ENCODE measurements around the gene TSEN54.

The TSEN54 gene

DNA sequence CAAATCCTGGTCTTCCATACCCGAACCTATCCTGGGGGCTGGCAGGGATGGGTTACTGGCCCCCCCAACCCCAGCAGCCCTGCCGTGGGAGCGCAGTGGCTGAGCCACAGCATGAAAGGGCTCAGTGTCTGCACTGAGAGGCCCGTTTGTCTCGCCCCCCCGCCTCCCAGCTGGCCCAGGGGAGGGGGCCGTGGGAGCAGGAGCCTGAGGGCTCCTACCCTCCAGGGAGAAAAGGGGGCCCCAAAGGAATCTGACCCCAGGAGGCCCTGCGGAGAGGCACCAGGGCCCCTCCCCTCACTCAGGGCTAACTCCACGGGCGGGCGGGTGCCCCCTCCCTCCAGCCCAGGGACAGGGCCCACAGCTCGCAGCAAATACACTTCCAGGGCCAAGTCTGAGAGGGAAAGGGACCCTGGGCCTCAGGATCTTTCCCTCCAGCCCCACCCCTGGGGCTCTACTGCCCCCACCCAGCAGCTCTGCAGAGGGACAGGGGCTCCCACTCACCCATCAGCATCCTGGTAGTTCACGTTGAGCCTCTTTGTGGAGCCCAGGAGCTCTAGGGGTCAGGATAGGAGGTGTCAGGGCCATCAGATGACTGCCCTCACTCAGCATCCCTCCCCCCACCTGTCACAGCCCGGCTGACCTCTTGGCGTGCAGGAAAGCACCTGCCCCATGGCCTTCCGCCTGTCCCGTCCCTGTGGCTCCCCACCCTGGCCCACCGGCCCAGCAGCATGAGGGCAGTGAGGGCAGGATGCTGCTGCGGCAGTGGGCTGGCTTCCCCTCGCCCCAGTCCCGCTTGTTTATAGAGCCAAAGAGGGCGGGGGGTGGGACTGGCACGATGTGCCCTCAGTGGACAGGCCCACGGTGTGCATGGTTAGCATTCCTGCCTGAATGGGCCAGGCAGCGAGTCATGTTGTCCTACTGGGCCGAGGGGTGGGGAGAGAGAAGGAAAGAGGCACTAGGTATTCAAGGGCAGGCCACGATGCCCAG is 8.3 kb upstream of the TSEN54 start:
- no peaks in the 10 kb centered on the region for H3K27me3 ChIP-seq (ENCODE audit: insufficient read depth, poor library complexity, severe bottlenecking)
- H3K27ac ChIP-seq (replicated peaks) = no peak overlapping the region
- H3K4me3 ChIP-seq (replicated peaks; ENCODE audit: insufficient read depth, low read length) = no peak overlapping the region
- no peak for TF ChIP-seq GABPA (IDR thresholded peaks at IDR 0.05; ENCODE audit: low read depth)
- TF ChIP-seq, protein P1, sequence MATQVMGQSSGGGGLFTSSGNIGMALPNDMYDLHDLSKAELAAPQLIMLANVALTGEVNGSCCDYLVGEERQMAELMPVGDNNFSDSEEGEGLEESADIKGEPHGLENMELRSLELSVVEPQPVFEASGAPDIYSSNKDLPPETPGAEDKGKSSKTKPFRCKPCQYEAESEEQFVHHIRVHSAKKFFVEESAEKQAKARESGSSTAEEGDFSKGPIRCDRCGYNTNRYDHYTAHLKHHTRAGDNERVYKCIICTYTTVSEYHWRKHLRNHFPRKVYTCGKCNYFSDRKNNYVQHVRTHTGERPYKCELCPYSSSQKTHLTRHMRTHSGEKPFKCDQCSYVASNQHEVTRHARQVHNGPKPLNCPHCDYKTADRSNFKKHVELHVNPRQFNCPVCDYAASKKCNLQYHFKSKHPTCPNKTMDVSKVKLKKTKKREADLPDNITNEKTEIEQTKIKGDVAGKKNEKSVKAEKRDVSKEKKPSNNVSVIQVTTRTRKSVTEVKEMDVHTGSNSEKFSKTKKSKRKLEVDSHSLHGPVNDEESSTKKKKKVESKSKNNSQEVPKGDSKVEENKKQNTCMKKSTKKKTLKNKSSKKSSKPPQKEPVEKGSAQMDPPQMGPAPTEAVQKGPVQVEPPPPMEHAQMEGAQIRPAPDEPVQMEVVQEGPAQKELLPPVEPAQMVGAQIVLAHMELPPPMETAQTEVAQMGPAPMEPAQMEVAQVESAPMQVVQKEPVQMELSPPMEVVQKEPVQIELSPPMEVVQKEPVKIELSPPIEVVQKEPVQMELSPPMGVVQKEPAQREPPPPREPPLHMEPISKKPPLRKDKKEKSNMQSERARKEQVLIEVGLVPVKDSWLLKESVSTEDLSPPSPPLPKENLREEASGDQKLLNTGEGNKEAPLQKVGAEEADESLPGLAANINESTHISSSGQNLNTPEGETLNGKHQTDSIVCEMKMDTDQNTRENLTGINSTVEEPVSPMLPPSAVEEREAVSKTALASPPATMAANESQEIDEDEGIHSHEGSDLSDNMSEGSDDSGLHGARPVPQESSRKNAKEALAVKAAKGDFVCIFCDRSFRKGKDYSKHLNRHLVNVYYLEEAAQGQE (IDR thresholded peaks at IDR 0.05; ENCODE audit: insufficient replicate concordance, low read depth) = no peak
- TF ChIP-seq SPI1 (IDR thresholded peaks at IDR 0.05; ENCODE audit: borderline replicate concordance, low read depth) = no peak
- TF ChIP-seq, protein P2, sequence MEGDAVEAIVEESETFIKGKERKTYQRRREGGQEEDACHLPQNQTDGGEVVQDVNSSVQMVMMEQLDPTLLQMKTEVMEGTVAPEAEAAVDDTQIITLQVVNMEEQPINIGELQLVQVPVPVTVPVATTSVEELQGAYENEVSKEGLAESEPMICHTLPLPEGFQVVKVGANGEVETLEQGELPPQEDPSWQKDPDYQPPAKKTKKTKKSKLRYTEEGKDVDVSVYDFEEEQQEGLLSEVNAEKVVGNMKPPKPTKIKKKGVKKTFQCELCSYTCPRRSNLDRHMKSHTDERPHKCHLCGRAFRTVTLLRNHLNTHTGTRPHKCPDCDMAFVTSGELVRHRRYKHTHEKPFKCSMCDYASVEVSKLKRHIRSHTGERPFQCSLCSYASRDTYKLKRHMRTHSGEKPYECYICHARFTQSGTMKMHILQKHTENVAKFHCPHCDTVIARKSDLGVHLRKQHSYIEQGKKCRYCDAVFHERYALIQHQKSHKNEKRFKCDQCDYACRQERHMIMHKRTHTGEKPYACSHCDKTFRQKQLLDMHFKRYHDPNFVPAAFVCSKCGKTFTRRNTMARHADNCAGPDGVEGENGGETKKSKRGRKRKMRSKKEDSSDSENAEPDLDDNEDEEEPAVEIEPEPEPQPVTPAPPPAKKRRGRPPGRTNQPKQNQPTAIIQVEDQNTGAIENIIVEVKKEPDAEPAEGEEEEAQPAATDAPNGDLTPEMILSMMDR (IDR thresholded peaks at IDR 0.05; ENCODE audit: insufficient read depth, low read length) = no peak
- TF ChIP-seq POLR2AphosphoS5 (IDR thresholded peaks at IDR 0.05; ENCODE audit: low read depth) = no peak
- no peak for DNase-seq (ENCODE audit: low read depth in 1 of 2, low spot score in 1 of 2)

DNA sequence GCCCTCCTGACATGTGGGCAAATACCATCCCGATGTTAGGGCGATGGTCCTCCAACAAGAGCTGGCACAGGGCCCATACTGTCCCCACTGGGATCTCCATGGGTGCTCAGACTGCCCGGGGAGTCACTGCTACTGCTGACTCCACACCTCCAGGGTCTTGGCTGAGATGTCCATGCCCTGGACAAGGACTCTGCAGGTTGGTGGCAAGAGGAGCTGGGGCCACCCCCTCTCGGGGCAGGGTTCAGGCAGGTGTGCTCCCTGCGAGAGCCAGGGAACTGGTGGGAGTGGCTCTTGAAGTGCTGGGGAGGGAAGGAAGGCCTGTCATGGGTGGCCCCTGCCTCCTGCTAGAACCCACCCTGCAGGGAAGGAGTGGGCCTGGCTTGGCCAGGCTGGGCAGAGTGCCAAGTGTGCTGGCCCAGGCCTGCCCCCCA is 7.4 kb upstream of the TSEN54 start:
- Histone ChIP-seq H3K4me3 (replicated peaks; ENCODE audit: insufficient read depth, low read length) (no peak overlapping the region), H3K27ac (replicated peaks) (no peak overlapping the region), H3K27me3 (ENCODE audit: insufficient read depth, poor library complexity, severe bottlenecking) (no peaks in the 10 kb centered on the region)
- DNase-seq (ENCODE audit: low read depth in 1 of 2, low spot score in 1 of 2) = no peak
- TF ChIP-seq GABPA (IDR thresholded peaks at IDR 0.05; ENCODE audit: low read depth) = no peak
- TF ChIP-seq, protein P1 (IDR thresholded peaks at IDR 0.05; ENCODE audit: insufficient replicate concordance, low read depth) = no peak
- TF ChIP-seq, protein P2 (IDR thresholded peaks at IDR 0.05; ENCODE audit: insufficient read depth, low read length) = no peak
- no peak for TF ChIP-seq POLR2AphosphoS5 (IDR thresholded peaks at IDR 0.05; ENCODE audit: low read depth)
- no peak for TF ChIP-seq SPI1 (IDR thresholded peaks at IDR 0.05; ENCODE audit: borderline replicate concordance, low read depth)

DNA sequence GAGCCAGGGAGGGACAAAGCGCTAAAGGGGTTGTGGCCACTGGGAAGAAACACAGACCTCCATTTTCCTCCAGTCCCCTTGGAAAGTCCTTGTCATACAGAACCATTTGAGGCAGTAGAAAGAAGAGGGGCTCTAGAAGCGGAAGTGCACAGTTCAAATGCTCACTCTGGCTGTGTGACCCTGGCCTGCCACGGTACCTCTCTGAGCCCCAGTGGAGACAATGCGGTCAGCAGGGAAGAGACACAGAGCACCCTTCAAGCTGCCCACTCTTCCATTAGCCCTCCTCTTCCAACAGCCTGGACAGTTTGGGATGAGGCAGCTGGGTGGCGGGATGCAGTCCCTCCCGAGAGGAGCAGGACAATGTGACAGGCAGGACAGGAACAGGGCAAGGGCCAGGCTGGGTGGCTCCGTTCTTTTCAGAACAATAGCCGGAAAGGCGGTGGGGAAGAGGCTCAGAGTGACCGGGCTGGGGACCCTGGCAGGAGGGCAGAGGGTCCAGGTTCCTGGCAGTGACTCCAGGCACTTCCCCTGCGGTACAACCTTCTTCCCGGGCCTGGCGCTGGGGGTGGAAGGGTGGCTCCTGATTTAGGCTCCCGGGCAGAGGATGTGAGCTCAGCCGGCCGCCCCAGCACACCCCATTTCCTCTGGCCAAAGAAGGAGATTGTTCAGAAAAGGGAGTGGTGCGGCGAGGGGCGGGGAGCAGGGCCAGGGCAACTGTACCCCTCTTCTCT is 6.6 kb upstream of the TSEN54 start:
- DNase-seq (ENCODE audit: low read depth in 1 of 2, low spot score in 1 of 2) = no peak
- TF ChIP-seq, protein P1 (IDR thresholded peaks at IDR 0.05; ENCODE audit: insufficient replicate concordance, low read depth) = no peak
- TF ChIP-seq POLR2AphosphoS5 (IDR thresholded peaks at IDR 0.05; ENCODE audit: low read depth) = no peak
- no peak for TF ChIP-seq SPI1 (IDR thresholded peaks at IDR 0.05; ENCODE audit: borderline replicate concordance, low read depth)
- TF ChIP-seq, protein P2 (IDR thresholded peaks at IDR 0.05; ENCODE audit: insufficient read depth, low read length) = no peak
- no peak overlapping the region for H3K4me3 ChIP-seq (replicated peaks; ENCODE audit: insufficient read depth, low read length)
- no peak overlapping the region for H3K27ac ChIP-seq (replicated peaks)
- H3K27me3 ChIP-seq (ENCODE audit: insufficient read depth, poor library complexity, severe bottlenecking) = peaks cover 4% of the 10 kb centered on the region
